Measurements from ENCODE around the gene MAT1A. TPM values are rescaled to one million over a fixed set of nuclear protein-coding genes. Genes with fewer than 3 reads are reported as not detected.
"Not testable (repeated sequence)": the region's sequence is repeated elsewhere in the genome, so short reads cannot be mapped to it uniquely, and the experiment has no call there.

MAT1A gene
- polyA plus RNA-seq, 3 donors = not detected

- Mint-ChIP-seq H3K4me1 (peaks cover 17% of the 10 kb centered on the region), H3K27ac (peak overlapping the region in 3 of 7 donors; percentile 1 to 68 (median 52))
- H3K36me3 ChIP-seq (replicated peaks in 1 of 2; ENCODE audit: control insufficient read depth in 1 of 2, insufficient read depth in 2 of 2, low read length in 2 of 2); H3K9ac ChIP-seq (ENCODE audit: insufficient read depth, low read length, poor library complexity, severe bottlenecking); H3K79me2 ChIP-seq (ENCODE audit: insufficient read depth, low read length); H3K4me3 Mint-ChIP-seq; H3K4me2 ChIP-seq (replicated peaks; ENCODE audit: extremely low read depth, low read length, poor library complexity, severe bottlenecking); H3K27me3 Mint-ChIP-seq (ENCODE audit: low read depth in 3 of 3); H3K27ac ChIP-seq (ENCODE audit: low read depth in 1 of 2, low read length in 2 of 2); H3K27me3 ChIP-seq (ENCODE audit: control insufficient read depth in 2 of 2, insufficient read depth in 2 of 2, low read length in 2 of 2); DNase-seq; H3K36me3 Mint-ChIP-seq; intact Hi-C loops (cut with micrococcal nuclease); H3K9me3 Mint-ChIP-seq; H3K9me3 ChIP-seq (replicated peaks in 1 of 2; ENCODE audit: control insufficient read depth in 1 of 2, insufficient read depth in 1 of 2, low read length in 2 of 2); H3K4me1 ChIP-seq (ENCODE audit: control insufficient read depth in 1 of 2, insufficient read depth in 2 of 2, low read length in 2 of 2); H4K20me1 ChIP-seq (ENCODE audit: insufficient read depth, low read length); H3K4me3 ChIP-seq (replicated peaks in 1 of 3; ENCODE audit: low read depth in 2 of 3, low read length in 3 of 3): not testable (repeated sequence)
- peak overlapping the region; percentile 29 for H2AFZ ChIP-seq (ENCODE audit: insufficient read depth, low read depth, low read length, poor library complexity, severe bottlenecking)
- WGBS (ENCODE audit: insufficient coverage) = 48% methylated on average over 3 of the region's 4 CpGs
Observed at GRCh38 chr10:80226723-80227122, 62.7 kb downstream of the MAT1A start.

GRCh38 chr10:80223031-80223419 is 66.4 kb downstream of the MAT1A start:
- H4K20me1 ChIP-seq (ENCODE audit: insufficient read depth, low read length); H3K27me3 ChIP-seq (ENCODE audit: control insufficient read depth in 2 of 2, insufficient read depth in 2 of 2, low read length in 2 of 2); H3K79me2 ChIP-seq (ENCODE audit: insufficient read depth, low read length): not testable (repeated sequence)

More at GRCh38 chr10:80223031-80223419, 66.4 kb downstream of the MAT1A start:
- H2AFZ ChIP-seq (ENCODE audit: insufficient read depth, low read depth, low read length, poor library complexity, severe bottlenecking); DNase-seq; H3K9ac ChIP-seq (ENCODE audit: insufficient read depth, low read length, poor library complexity, severe bottlenecking); H3K36me3 Mint-ChIP-seq; H3K9me3 Mint-ChIP-seq; H3K4me1 ChIP-seq (ENCODE audit: control insufficient read depth in 1 of 2, insufficient read depth in 2 of 2, low read length in 2 of 2); H3K4me3 Mint-ChIP-seq; H3K9me3 ChIP-seq (replicated peaks in 1 of 2; ENCODE audit: control insufficient read depth in 1 of 2, insufficient read depth in 1 of 2, low read length in 2 of 2); H3K4me3 ChIP-seq (replicated peaks in 1 of 3; ENCODE audit: low read depth in 2 of 3, low read length in 3 of 3); H3K27ac ChIP-seq (ENCODE audit: low read depth in 1 of 2, low read length in 2 of 2); H3K4me2 ChIP-seq (replicated peaks; ENCODE audit: extremely low read depth, low read length, poor library complexity, severe bottlenecking); H3K27ac Mint-ChIP-seq; H3K36me3 ChIP-seq (replicated peaks in 1 of 2; ENCODE audit: control insufficient read depth in 1 of 2, insufficient read depth in 2 of 2, low read length in 2 of 2); H3K27me3 Mint-ChIP-seq (ENCODE audit: low read depth in 3 of 3): not testable (repeated sequence)
- no CpG with 5 or more reads among the region's 5 CpGs for whole genome bisulfite sequencing (ENCODE audit: insufficient coverage)
- intact Hi-C loops (cut with micrococcal nuclease) = loop anchor here in 1 of 2 donors (5.0 kb wide), 1 partner anchor 81 kb away; no protein-coding TSS in a partner anchor
- peaks cover 15% of the 10 kb centered on the region for H3K4me1 Mint-ChIP-seq

Other genes starting within 250 kb of the MAT1A start
- gene TMEM254, start 211.0 kb downstream of the MAT1A start, polyA plus RNA-seq = 10 to 100 TPM; 13.6 to 43.1 (median 25.9) TPM
- gene PLAC9, start 156.9 kb downstream of the MAT1A start, polyA plus RNA-seq = not detected
- 100 to 1,000 TPM in 2 of 3 donors, 10 to 100 TPM in 1; 95.6 to 174 (median 134) TPM for gene ANXA11, start 84.1 kb downstream of the MAT1A start, polyA plus RNA-seq
- gene DYDC1, start 67.1 kb upstream of the MAT1A start, polyA plus RNA-seq = not detected
- not detected for gene DYDC2, start 67.1 kb upstream of the MAT1A start, polyA plus RNA-seq
- gene PRXL2A, start 118.9 kb upstream of the MAT1A start, polyA plus RNA-seq = 1 to 10 TPM in 2 of 3 donors, under 1 TPM in 1; 0.61 to 4.1 (median 3.4) TPM
- 100 to 1,000 TPM; 123 to 160 (median 146) TPM for gene TSPAN14, start 164.7 kb upstream of the MAT1A start, polyA plus RNA-seq
- under 1 TPM in 1 of 3 donors, not detected in 2; 0.01 TPM for gene SH2D4B, start 248.2 kb upstream of the MAT1A start, polyA plus RNA-seq

Data from CD14-positive monocyte (primary cell).